HUDEP-2 (cell line): ENCODE results near the gene COL4A5.

Source experiments
- DNase-seq, 76 experiments: peaks; one replicate each; lab custom pipeline; 2025; ENCODE audit not compliant: unreplicated experiment in 76 of 76; lab: John Stamatoyannopoulos, UW

Gene COL4A5

GRCh38 chrX:108439426-108439942 is at the start of gene COL4A5:
Gene COL4A5 (plus strand): TSS chrX:108439838. CDS start chrX:108440126, 288 bp downstream.
- DNase-seq = peak in 75 of 76 experiments; percentile 0 to 75 (median 38)

GRCh38 chrX:108390976-108391717 is 48.5 kb upstream of the COL4A5 start:
- DNase-seq = peak in 2 of 76 experiments; percentile 2 to 13

- DNase-seq = no peak
Observed at GRCh38 chrX:108396188-108396891, 43.3 kb upstream of the COL4A5 start.

- no peak for DNase-seq
Observed at GRCh38 chrX:108396986-108397385, 42.7 kb upstream of the COL4A5 start.

- no peak for DNase-seq
Observed at GRCh38 chrX:108397627-108398391, 41.8 kb upstream of the COL4A5 start.

- no peak for DNase-seq
Observed at GRCh38 chrX:108399418-108400165, 40.0 kb upstream of the COL4A5 start.

GRCh38 chrX:108412783-108413182 is 26.9 kb upstream of the COL4A5 start:
- DNase-seq = no peak

- no peak for DNase-seq
Observed at GRCh38 chrX:108415146-108415545, 24.5 kb upstream of the COL4A5 start.

GRCh38 chrX:108415891-108416290 is 23.7 kb upstream of the COL4A5 start:
- DNase-seq = no peak

GRCh38 chrX:108417257-108417656 is 22.4 kb upstream of the COL4A5 start:
- DNase-seq = no peak

GRCh38 chrX:108419401-108419800 is 20.2 kb upstream of the COL4A5 start:
- no peak for DNase-seq

GRCh38 chrX:108420481-108420880 is 19.2 kb upstream of the COL4A5 start:
- no peak for DNase-seq

GRCh38 chrX:108426262-108426661 is 13.4 kb upstream of the COL4A5 start:
- no peak for DNase-seq

GRCh38 chrX:108435261-108435660 is 4.4 kb upstream of the COL4A5 start:
- DNase-seq = no peak

- DNase-seq = no peak
Observed at GRCh38 chrX:108437349-108438109, 2.1 kb upstream of the COL4A5 start.

- peak in 1 of 76 experiments; percentile 3 for DNase-seq
Observed at GRCh38 chrX:108438110-108438623, 1.5 kb upstream of the COL4A5 start, which contains the start of gene COL4A6. Gene COL4A6 (minus strand): TSS chrX:108438422. CDS start chrX:108438196, 226 bp downstream.

- DNase-seq = peak in 14 of 76 experiments; percentile 0 to 14 (median 1)
Observed at GRCh38 chrX:108439961-108440696, 491 bp downstream of the COL4A5 start.

- DNase-seq = peak in 3 of 76 experiments; percentile 0 to 1 (median 0)
Observed at GRCh38 chrX:108442901-108443464, 3.3 kb downstream of the COL4A5 start.
